ENCODE measurements around the gene EXOSC3. TPM values are rescaled to one million over a fixed set of nuclear protein-coding genes. Genes with fewer than 3 reads are reported as not detected.
"Not testable (repeated sequence)": the region's sequence is repeated elsewhere in the genome, so short reads cannot be mapped to it uniquely, and the experiment has no call there.

Gene EXOSC3
- total RNA-seq, 4 donors from 2014 or later: 32.0 to 52.0 (median 43.0) TPM

DNA sequence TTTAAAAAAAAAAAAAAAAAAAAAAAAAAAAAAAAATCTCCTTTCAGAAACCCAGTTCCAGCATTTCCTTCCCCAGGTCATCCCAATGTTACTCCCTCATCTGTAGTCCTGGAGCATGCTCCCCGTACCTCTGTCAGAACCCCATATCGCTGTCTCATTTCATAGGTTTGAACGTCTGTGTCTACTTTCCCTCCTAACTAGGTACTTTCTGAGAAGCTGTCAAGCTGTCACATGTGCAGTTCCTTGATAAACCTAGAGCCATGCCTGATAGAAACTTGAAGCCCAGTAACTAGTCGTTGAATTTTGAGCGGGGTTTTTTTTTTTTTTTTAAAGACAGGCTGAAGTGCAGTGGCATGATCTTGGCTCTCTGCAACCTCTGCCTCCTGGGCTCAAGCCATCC, 15.6 kb downstream of the EXOSC3 start:
- no peaks in the 10 kb centered on the region for H3K9me3 ChIP-seq
- intact Hi-C loops (cut with DNase I): no loop called here
- H3K27ac ChIP-seq (replicated peaks in 1 of 4): no peak overlapping the region
- WGBS: 90% methylated on average over 5 of the region's 5 CpGs
- TF ChIP-seq POLR2A (IDR thresholded peaks at IDR 0.05; ENCODE audit: low read depth) (no peak), EP300 (IDR thresholded peaks at IDR 0.05) (no peak), POLR2AphosphoS5 (IDR thresholded peaks at IDR 0.05) (no peak), CTCF (IDR thresholded peaks at IDR 0.05) (no peak)
- no peaks in the 10 kb centered on the region for H3K4me1 ChIP-seq
- H3K27me3 ChIP-seq: no peaks in the 10 kb centered on the region
- H3K4me3 ChIP-seq: no peak overlapping the region
- H3K36me3 ChIP-seq: peaks cover 14 to 67% (median 40%) of the 10 kb centered on the region in 4 donors
- DNase-seq (ENCODE audit: extremely low spot score): no peak

GRCh38 chr9:37765263-37765662, 19.6 kb downstream of the EXOSC3 start:
- H3K27me3 ChIP-seq; intact Hi-C loops (cut with DNase I); H3K4me1 ChIP-seq; H3K9me3 ChIP-seq; H3K27ac ChIP-seq (replicated peaks in 1 of 4); H3K4me3 ChIP-seq; DNase-seq (ENCODE audit: extremely low spot score): not testable (repeated sequence)
- 96% methylated on average over 5 of the region's 6 CpGs for WGBS
- H3K36me3 ChIP-seq: peaks cover 0 to 44% (median 16%) of the 10 kb centered on the region in 4 donors

DNA sequence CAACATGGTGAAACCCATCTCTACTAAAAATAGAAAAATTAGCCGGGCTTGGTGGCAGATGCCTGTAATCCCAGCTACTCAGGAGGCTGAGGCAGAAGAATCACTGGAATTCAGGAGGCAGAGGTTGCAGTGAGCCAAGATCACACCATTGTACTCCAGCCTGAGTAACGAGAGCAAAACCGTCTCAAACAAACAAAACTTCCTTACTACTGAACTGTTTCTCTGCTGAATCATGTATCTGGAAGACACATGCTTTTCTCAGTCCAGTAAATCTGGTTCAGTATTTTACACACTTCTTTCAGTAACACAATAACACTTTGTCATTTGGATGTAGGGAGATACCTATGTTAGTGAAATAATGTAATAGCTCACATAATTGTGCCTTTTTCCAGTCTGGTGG, 23.4 kb downstream of the EXOSC3 start:
- WGBS: 74% methylated on average over 3 of the region's 3 CpGs
- H3K4me1 ChIP-seq: peaks cover 0 to 3% (median 0%) of the 10 kb centered on the region in 4 donors
- peaks cover 0 to 24% (median 9%) of the 10 kb centered on the region in 4 donors for H3K36me3 ChIP-seq
- no peak for DNase-seq (ENCODE audit: extremely low spot score)
- H3K27me3 ChIP-seq: no peaks in the 10 kb centered on the region
- TF ChIP-seq POLR2A (IDR thresholded peaks at IDR 0.05; ENCODE audit: low read depth) (no peak), CTCF (IDR thresholded peaks at IDR 0.05) (no peak), POLR2AphosphoS5 (IDR thresholded peaks at IDR 0.05) (no peak), EP300 (IDR thresholded peaks at IDR 0.05) (no peak)
- intact Hi-C loops (cut with DNase I): no loop called here
- no peak overlapping the region for H3K4me3 ChIP-seq
- H3K27ac ChIP-seq (replicated peaks in 1 of 4): no peak overlapping the region
- no peaks in the 10 kb centered on the region for H3K9me3 ChIP-seq

DNA sequence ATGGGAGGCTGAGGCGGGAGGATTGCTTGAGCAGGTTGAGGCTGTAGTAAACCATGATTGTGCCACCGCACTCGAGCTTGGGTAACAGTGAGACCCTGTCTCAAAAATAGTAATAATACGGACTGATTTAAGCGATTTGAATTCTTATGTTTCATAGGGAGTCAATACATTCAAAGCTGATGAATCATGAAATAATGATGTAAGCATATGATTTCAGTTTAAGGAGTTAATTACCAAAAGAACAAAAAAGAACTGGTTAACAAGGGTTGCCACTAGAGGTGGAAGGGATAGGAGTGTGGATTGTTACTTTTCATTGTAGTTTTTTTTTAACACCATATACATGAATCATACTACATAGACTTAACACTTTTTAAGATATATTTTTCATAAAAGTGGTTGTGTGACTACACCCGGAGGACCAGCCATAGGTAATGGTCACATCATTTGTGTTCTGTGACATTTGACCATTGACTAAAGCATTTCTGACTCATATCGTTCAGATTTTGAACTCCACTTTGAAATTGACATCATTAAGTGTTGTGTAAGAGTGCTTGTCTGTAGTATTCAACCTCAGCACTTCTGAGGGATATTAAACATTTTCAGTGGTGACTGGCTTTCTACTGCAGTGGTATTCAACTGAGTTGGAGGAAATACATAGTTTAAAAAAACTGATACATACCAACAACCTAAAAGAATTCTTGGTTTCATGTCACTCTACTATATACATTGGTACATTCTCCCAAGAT, 24.3 kb downstream of the EXOSC3 start:
- H3K4me1 ChIP-seq: peaks cover 0 to 7% (median under 1%) of the 10 kb centered on the region in 4 donors
- H3K4me3 ChIP-seq: no peak overlapping the region
- peaks cover 0 to 24% (median 9%) of the 10 kb centered on the region in 4 donors for H3K36me3 ChIP-seq
- no peaks in the 10 kb centered on the region for H3K9me3 ChIP-seq
- TF ChIP-seq EP300 (IDR thresholded peaks at IDR 0.05): no peak
- intact Hi-C loops (cut with DNase I): no loop called here
- no peak overlapping the region for H3K27ac ChIP-seq (replicated peaks in 1 of 4)
- 94% methylated on average over 7 of the region's 7 CpGs for WGBS
- no peak for DNase-seq (ENCODE audit: extremely low spot score)
- H3K27me3 ChIP-seq: no peaks in the 10 kb centered on the region

DNA sequence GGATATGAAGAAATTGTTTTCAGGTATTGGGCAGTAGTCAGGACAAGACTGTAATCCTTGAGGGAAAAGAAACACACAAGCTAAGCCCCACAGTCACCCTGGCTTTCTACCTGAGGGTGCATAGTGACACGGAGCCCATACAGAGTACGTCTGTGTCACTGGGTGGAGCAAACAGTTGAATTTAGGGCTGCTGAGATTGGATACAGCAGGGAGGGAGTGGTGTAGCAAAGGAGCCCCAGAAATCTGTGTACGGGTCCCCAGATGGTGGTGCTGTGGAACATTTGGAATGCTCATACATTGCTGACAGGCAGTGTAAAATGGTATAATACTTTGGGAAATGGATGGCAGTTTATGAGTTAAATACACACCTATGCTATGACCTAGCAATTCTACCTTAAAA, 26.1 kb downstream of the EXOSC3 start:
- intact Hi-C loops (cut with DNase I): no loop called here
- no peak overlapping the region for H3K27ac ChIP-seq (replicated peaks in 1 of 4)
- WGBS: 86% methylated on average over 3 of the region's 3 CpGs
- peaks cover 0 to 10% (median 4%) of the 10 kb centered on the region in 4 donors for H3K36me3 ChIP-seq
- H3K4me3 ChIP-seq: no peak overlapping the region
- no peaks in the 10 kb centered on the region for H3K9me3 ChIP-seq
- TF ChIP-seq POLR2AphosphoS5 (IDR thresholded peaks at IDR 0.05): no peak
- TF ChIP-seq EP300 (IDR thresholded peaks at IDR 0.05): no peak
- TF ChIP-seq POLR2A (IDR thresholded peaks at IDR 0.05; ENCODE audit: low read depth): no peak
- no peak for TF ChIP-seq CTCF (IDR thresholded peaks at IDR 0.05)
- peaks cover 10 to 24% (median 14%) of the 10 kb centered on the region in 4 donors for H3K4me1 ChIP-seq
- no peaks in the 10 kb centered on the region for H3K27me3 ChIP-seq
- no peak for DNase-seq (ENCODE audit: extremely low spot score)

Measured in esophagus muscularis mucosa (tissue), 4 donors.